GM21576 (cell line): ENCODE measurements around the gene C1orf210.

Source experiments
- ATAC-seq: cut with Tn5 transposase; IDR thresholded peaks from one replicate; pipeline ENCODE4 v1.9.1; 2021; ENCODE audit warnings: mild to moderate bottlenecking, moderate library complexity; ENCODE audit not compliant: unreplicated experiment

Gene C1orf210

GRCh38 chr1:43312663-43313515, 27.5 kb upstream of the C1orf210 start:
- no peak for ATAC-seq

GRCh38 chr1:43312212-43312623, 26.8 kb upstream of the C1orf210 start:
- ATAC-seq, result no peak

- no peak for ATAC-seq
Measured at GRCh38 chr1:43311521-43311920, 26.1 kb upstream of the C1orf210 start.

- no peak for ATAC-seq
Measured at GRCh38 chr1:43309405-43310025, 24.1 kb upstream of the C1orf210 start.

GRCh38 chr1:43308635-43309404, 23.4 kb upstream of the C1orf210 start:
- no peak for ATAC-seq

- ATAC-seq, result no peak
Measured at GRCh38 chr1:43307458-43308158, 22.2 kb upstream of the C1orf210 start.

- no peak for ATAC-seq
Measured at GRCh38 chr1:43306688-43307457, 21.5 kb upstream of the C1orf210 start.

GRCh38 chr1:43305926-43306687, 20.7 kb upstream of the C1orf210 start:
- ATAC-seq, result no peak

- no peak for ATAC-seq
Measured at GRCh38 chr1:43305461-43305860, 20.1 kb upstream of the C1orf210 start.

GRCh38 chr1:43304771-43305300, 19.5 kb upstream of the C1orf210 start:
- no peak for ATAC-seq

GRCh38 chr1:43304314-43304681, 18.9 kb upstream of the C1orf210 start:
- no peak for ATAC-seq

GRCh38 chr1:43303471-43304313, 18.3 kb upstream of the C1orf210 start:
- no peak for ATAC-seq

GRCh38 chr1:43302721-43303470, 17.5 kb upstream of the C1orf210 start:
- ATAC-seq, result no peak

- no peak for ATAC-seq
Measured at GRCh38 chr1:43302201-43302600, 16.8 kb upstream of the C1orf210 start.

GRCh38 chr1:43300378-43301094, 15.2 kb upstream of the C1orf210 start, which contains the start of gene TIE1:
Gene TIE1 (plus strand): TSS chr1:43300982. CDS start chr1:43301072, 90 bp downstream.
- ATAC-seq, result no peak

- no peak for ATAC-seq
Measured at GRCh38 chr1:43299101-43299500, 13.7 kb upstream of the C1orf210 start.

- no peak for ATAC-seq
Measured at GRCh38 chr1:43298055-43298454, 12.7 kb upstream of the C1orf210 start.
